H9 (cell line): ENCODE measurements around the gene TACR1. TPM values are rescaled to one million over a fixed set of nuclear protein-coding genes. Genes with fewer than 3 reads are reported as not detected.

Experiments
- DNase-seq: peaks from one replicate; pipeline ENCODE4 v3.0.0-alpha.2; 2017
- H2AFZ ChIP-seq: one replicate; pipeline ENCODE4 v1.6.1; 2013; ENCODE audit warnings: mild to moderate bottlenecking, low read length, control low read depth, moderate library complexity
- H2AK5ac ChIP-seq: 2 replicates; pipeline ENCODE4 v1.6.1; 2013; ENCODE audit warnings: low read length, control low read depth, mixed read lengths; ENCODE audit not compliant: insufficient read length
- H2BK120ac ChIP-seq: one replicate; pipeline ENCODE4 v1.6.1; 2013; ENCODE audit warnings: low read depth, mild to moderate bottlenecking, low read length, control low read depth, inconsistent platforms; ENCODE audit not compliant: poor library complexity, severe bottlenecking
- H2BK12ac ChIP-seq: 2 replicates; pipeline ENCODE4 v1.6.1; 2013; ENCODE audit warnings: low read length, control low read depth, mixed read lengths, low read depth; ENCODE audit not compliant: insufficient read length
- H2BK15ac ChIP-seq: 2 replicates; pipeline ENCODE4 v1.6.1; 2013; ENCODE audit warnings: low read depth, low read length, control low read depth
- H2BK20ac ChIP-seq: one replicate; pipeline ENCODE4 v1.6.1; 2013; ENCODE audit warnings: low read depth, mild to moderate bottlenecking, low read length, control low read depth, inconsistent platforms; ENCODE audit not compliant: poor library complexity, severe bottlenecking
- H2BK5ac ChIP-seq: 2 replicates; pipeline ENCODE4 v1.6.1; 2013; ENCODE audit warnings: low read length, control low read depth, mixed read lengths; ENCODE audit not compliant: insufficient read length
- H3K14ac ChIP-seq: 2 replicates; pipeline ENCODE4 v1.6.1; 2013; ENCODE audit warnings: low read length, control low read depth; ENCODE audit not compliant: insufficient read depth
- H3K18ac ChIP-seq: 2 replicates; pipeline ENCODE4 v1.6.1; 2013; ENCODE audit warnings: low read depth, mild to moderate bottlenecking, mixed read lengths, low read length, control low read depth; ENCODE audit not compliant: insufficient read length
- H3K23ac ChIP-seq: 2 replicates; pipeline ENCODE4 v1.6.1; 2013; ENCODE audit warnings: low read length, control low read depth, mixed read lengths, low read depth; ENCODE audit not compliant: insufficient read length
- H3K23me2 ChIP-seq: 2 replicates; pipeline ENCODE4 v1.6.1; 2013; ENCODE audit warnings: low read depth, mild to moderate bottlenecking, mixed read lengths, low read length, control low read depth; ENCODE audit not compliant: insufficient read length, poor library complexity, severe bottlenecking
- H3K27ac ChIP-seq: 2 replicates; pipeline ENCODE4 v1.5.1; 2013; ENCODE audit warnings: low read length, control low read depth, mixed read lengths, low read depth; ENCODE audit not compliant: insufficient read length
- H3K27me3 ChIP-seq: 2 replicates; pipeline ENCODE4 v1.6.1; 2013; ENCODE audit warnings: low read length, control low read depth, inconsistent platforms; ENCODE audit not compliant: insufficient read depth
- H3K4ac ChIP-seq: 2 replicates; pipeline ENCODE4 v1.6.1; 2013; ENCODE audit warnings: low read depth, mild to moderate bottlenecking, control low read depth, inconsistent platforms, low read length, moderate library complexity
- H3K4me1 ChIP-seq: 2 replicates; pipeline ENCODE4 v1.6.1; 2013; ENCODE audit warnings: low read length, control low read depth, inconsistent platforms; ENCODE audit not compliant: insufficient read depth
- H3K4me2 ChIP-seq: 2 replicates; pipeline ENCODE4 v1.6.1; 2013; ENCODE audit warnings: low read length, control low read depth, mixed read lengths; ENCODE audit not compliant: insufficient read length, insufficient read depth
- H3K56ac ChIP-seq: 2 replicates; pipeline ENCODE4 v1.6.1; 2013; ENCODE audit warnings: low read depth, mild to moderate bottlenecking, mixed read lengths, low read length, control low read depth; ENCODE audit not compliant: insufficient read length
- H3K79me1 ChIP-seq: 2 replicates; pipeline ENCODE4 v1.6.1; 2013; ENCODE audit warnings: low read depth, mild to moderate bottlenecking, moderate library complexity, low read length, control low read depth, inconsistent platforms; ENCODE audit not compliant: insufficient read depth, poor library complexity, severe bottlenecking
- H3K79me2 ChIP-seq: 2 replicates; pipeline ENCODE4 v1.6.1; 2013; ENCODE audit warnings: low read length, control low read depth, inconsistent platforms; ENCODE audit not compliant: insufficient read depth
- H3K9ac ChIP-seq: 2 replicates; pipeline ENCODE4 v1.6.1; 2013; ENCODE audit warnings: low read length, control low read depth, mixed read lengths; ENCODE audit not compliant: insufficient read length; ENCODE audit errors: extremely low read depth
- H3K9me3 ChIP-seq: one replicate; pipeline ENCODE4 v1.6.1; 2013; ENCODE audit warnings: low read depth, low read length, inconsistent platforms; ENCODE audit not compliant: control insufficient read depth
- H3T11ph ChIP-seq: one replicate; pipeline ENCODE4 v1.6.1; 2013; ENCODE audit warnings: mild to moderate bottlenecking, low read length, control low read depth, inconsistent platforms
- H4K20me1 ChIP-seq: one replicate; pipeline ENCODE4 v1.6.1; 2013; ENCODE audit not compliant: control insufficient read depth, insufficient read length, insufficient read depth
- H4K5ac ChIP-seq: 2 replicates; pipeline ENCODE4 v1.6.1; 2013; ENCODE audit warnings: low read depth, mild to moderate bottlenecking, mixed read lengths, low read length, control low read depth; ENCODE audit not compliant: insufficient read length
- H4K8ac ChIP-seq: replicated peaks from 2 replicates; pipeline ENCODE4 v1.6.1; 2013; ENCODE audit warnings: low read length, control low read depth, mixed read lengths, low read depth; ENCODE audit not compliant: insufficient read length
- H4K91ac ChIP-seq: 2 replicates; pipeline ENCODE4 v1.6.1; 2013; ENCODE audit warnings: low read depth, mild to moderate bottlenecking, moderate library complexity, mixed read lengths, low read length, control low read depth; ENCODE audit not compliant: insufficient read length
- H3K27ac Mint-ChIP-seq, 3 experiments: 2 replicates in 2 of 3; 3 replicates in 1 of 3; pipeline ENCODE4 v1.8.0; 2020 to 2021; ENCODE audit warnings: mixed read lengths in 3 of 3, mild to moderate bottlenecking in 1 of 3, moderate library complexity in 1 of 3
- H3K27me3 Mint-ChIP-seq: 2 replicates; pipeline ENCODE4 v1.8.0; 2021; ENCODE audit warnings: low read depth, mild to moderate bottlenecking, moderate library complexity, mixed read lengths
- H3K36me3 Mint-ChIP-seq, 3 experiments: 2 replicates in 2 of 3; 3 replicates in 1 of 3; pipeline ENCODE4 v1.8.0; 2020 to 2021; ENCODE audit warnings: low read depth in 3 of 3, mixed read lengths in 3 of 3; ENCODE audit not compliant: insufficient read depth in 1 of 3
- H3K4me1 Mint-ChIP-seq, 2 experiments: 2 replicates each; pipeline ENCODE4 v1.8.0; 2020; ENCODE audit warnings: mixed read lengths in 2 of 2
- H3K4me3 Mint-ChIP-seq, 2 experiments: 2 replicates in 1 of 2; 3 replicates in 1 of 2; pipeline ENCODE4 v1.8.0; 2020 to 2021; ENCODE audit warnings: mild to moderate bottlenecking in 2 of 2, mixed read lengths in 2 of 2, moderate library complexity in 1 of 2
- H3K9me3 Mint-ChIP-seq, 2 experiments: 2 replicates in 1 of 2; 3 replicates in 1 of 2; pipeline ENCODE4 v1.8.0; 2020; ENCODE audit warnings: mild to moderate bottlenecking in 2 of 2, mixed read lengths in 2 of 2, moderate library complexity in 1 of 2
- WGBS: extraction: QIAGEN DNeasy Blood & Tissue Kit; methylation state at CpG from one replicate; pipeline ENCODE4 v1.1.7; 2013; ENCODE audit warnings: missing lambda C conversion rate, low lambda C conversion rate, mixed read lengths; ENCODE audit not compliant: insufficient read length; ENCODE audit errors: extremely low coverage; 5-methylcytosine and 5-hydroxymethylcytosine counted together
- total RNA-seq: library from RNA; stranded (reverse); gene quantifications from 2 replicates; pipeline ENCODE4 v1.2.1, GENCODE V29; 2021
- TF ChIP-seq, protein P1 (sequence below): fragments of 200-600 bp; sonication (generic); conservative IDR thresholded peaks from 3 replicates; pipeline ENCODE4 v1.8.0; 2021; ENCODE audit warnings: antibody characterized with exemption, mild to moderate bottlenecking

Gene TACR1
- total RNA-seq, 1 experiment from 2014 or later = 1.4 TPM

DNA sequence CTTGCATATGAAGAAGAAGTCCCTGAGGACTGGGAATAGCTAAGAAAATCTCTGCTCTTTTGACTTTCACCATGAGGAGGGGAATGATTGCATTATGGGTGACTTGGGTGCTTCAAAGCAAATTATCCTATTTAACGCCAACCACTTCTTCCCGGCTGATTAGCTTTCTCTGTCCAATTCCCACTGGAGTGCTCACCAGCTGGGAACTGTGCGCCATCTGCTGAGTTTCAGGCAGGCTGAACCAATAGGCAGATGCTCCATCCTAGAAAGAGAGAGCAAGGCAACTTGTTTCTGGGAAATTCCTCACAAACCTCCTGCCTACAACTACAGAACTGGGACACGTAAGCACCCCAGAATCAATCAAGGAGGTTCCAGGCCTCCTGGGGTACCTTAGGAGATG lies 191.5 kb downstream of the TACR1 start:
- Mint-ChIP-seq H3K4me3 (no peak overlapping the region), H3K9me3 (no peaks in the 10 kb centered on the region; a peak in 1 of 5 replicates), H3K36me3 (no peaks in the 10 kb centered on the region; a peak in 1 of 7 replicates), H3K4me1 (no peaks in the 10 kb centered on the region), H3K27me3 (no peaks in the 10 kb centered on the region; the same call in 1 of the 2 replicates), H3K27ac (no peak overlapping the region)
- Histone ChIP-seq H4K20me1 (no peaks in the 10 kb centered on the region), H2BK20ac (no peak overlapping the region), H3K79me2 (no peaks in the 10 kb centered on the region), H2BK5ac (no peak overlapping the region), H4K91ac (no peak overlapping the region), H3K4me1 (no peaks in the 10 kb centered on the region), H3K27ac (no peak overlapping the region), H2AK5ac (no peak overlapping the region), H4K5ac (no peak overlapping the region), H3K4me2 (no peak overlapping the region), H3K56ac (no peak overlapping the region), H3K79me1 (no peaks in the 10 kb centered on the region), H3K9ac (no peak overlapping the region), H2BK120ac (no peak overlapping the region), H2BK15ac (no peak overlapping the region), H3K14ac (no peak overlapping the region), H3K18ac (no peak overlapping the region), H3K23ac (no peak overlapping the region), H3K9me3 (no peaks in the 10 kb centered on the region), H2AFZ (no peak overlapping the region), H4K8ac (no peak overlapping the region), H3K23me2 (no peaks in the 10 kb centered on the region), H3K4ac (no peak overlapping the region), H3T11ph (no peak overlapping the region), H3K27me3 (no peaks in the 10 kb centered on the region), H2BK12ac (no peak overlapping the region)
- no CpG with 5 or more reads among the region's 4 CpGs for WGBS
- TF ChIP-seq, protein P1, sequence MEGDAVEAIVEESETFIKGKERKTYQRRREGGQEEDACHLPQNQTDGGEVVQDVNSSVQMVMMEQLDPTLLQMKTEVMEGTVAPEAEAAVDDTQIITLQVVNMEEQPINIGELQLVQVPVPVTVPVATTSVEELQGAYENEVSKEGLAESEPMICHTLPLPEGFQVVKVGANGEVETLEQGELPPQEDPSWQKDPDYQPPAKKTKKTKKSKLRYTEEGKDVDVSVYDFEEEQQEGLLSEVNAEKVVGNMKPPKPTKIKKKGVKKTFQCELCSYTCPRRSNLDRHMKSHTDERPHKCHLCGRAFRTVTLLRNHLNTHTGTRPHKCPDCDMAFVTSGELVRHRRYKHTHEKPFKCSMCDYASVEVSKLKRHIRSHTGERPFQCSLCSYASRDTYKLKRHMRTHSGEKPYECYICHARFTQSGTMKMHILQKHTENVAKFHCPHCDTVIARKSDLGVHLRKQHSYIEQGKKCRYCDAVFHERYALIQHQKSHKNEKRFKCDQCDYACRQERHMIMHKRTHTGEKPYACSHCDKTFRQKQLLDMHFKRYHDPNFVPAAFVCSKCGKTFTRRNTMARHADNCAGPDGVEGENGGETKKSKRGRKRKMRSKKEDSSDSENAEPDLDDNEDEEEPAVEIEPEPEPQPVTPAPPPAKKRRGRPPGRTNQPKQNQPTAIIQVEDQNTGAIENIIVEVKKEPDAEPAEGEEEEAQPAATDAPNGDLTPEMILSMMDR = no peak
- DNase-seq = no peak
